ENCODE results near the gene HAND2.

HAND2 gene

DNA sequence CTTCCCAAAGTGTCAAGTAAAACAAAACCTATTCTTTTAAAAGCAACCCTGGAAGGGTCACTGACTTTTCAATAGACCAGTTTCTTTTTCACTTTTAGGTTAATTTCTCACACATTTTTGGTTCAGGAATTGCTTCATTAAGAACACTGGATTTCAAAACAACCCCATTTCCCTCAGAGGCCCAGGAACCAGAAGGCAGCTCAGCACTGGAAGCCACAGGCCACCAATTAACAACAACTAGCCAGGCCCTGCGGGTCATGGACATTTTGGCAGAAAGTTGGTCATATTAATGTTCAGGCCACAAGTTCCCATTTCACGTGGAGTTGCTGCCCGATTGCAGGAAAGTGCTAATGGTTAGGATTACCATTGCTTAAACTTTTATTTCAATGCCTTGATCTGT is 39.8 kb downstream of the HAND2 start:
- no peak for TF ChIP-seq CTCF (IDR thresholded peaks at IDR 0.05; ENCODE audit: unreplicated experiment in 3 of 3)
- Mint-ChIP-seq H3K4me1 (peaks cover 30% of the 10 kb centered on the region), H3K9me3 (no peaks in the 10 kb centered on the region), H3K4me3 (no peak overlapping the region), H3K36me3 (ENCODE audit: low read depth) (no peaks in the 10 kb centered on the region), H3K27ac (no peak overlapping the region), H3K27me3 (ENCODE audit: low read depth) (peaks cover 37% of the 10 kb centered on the region)

- no peak for TF ChIP-seq CTCF (IDR thresholded peaks at IDR 0.05; ENCODE audit: unreplicated experiment in 3 of 3)
- Mint-ChIP-seq H3K9me3 (no peaks in the 10 kb centered on the region), H3K27me3 (ENCODE audit: low read depth) (peaks cover 33% of the 10 kb centered on the region), H3K4me3 (no peak overlapping the region), H3K4me1 (peaks cover 30% of the 10 kb centered on the region), H3K27ac (no peak overlapping the region), H3K36me3 (ENCODE audit: low read depth) (no peaks in the 10 kb centered on the region)
Measured at GRCh38 chr4:173489514-173489913, 40.5 kb downstream of the HAND2 start.

GRCh38 chr4:173488656-173489055 is 41.4 kb downstream of the HAND2 start:
- H3K9me3 Mint-ChIP-seq = no peaks in the 10 kb centered on the region
- no peak for TF ChIP-seq CTCF (IDR thresholded peaks at IDR 0.05; ENCODE audit: unreplicated experiment in 3 of 3)
- H3K27ac Mint-ChIP-seq = no peak overlapping the region
- H3K36me3 Mint-ChIP-seq (ENCODE audit: low read depth) = no peaks in the 10 kb centered on the region
- H3K4me3 Mint-ChIP-seq = no peak overlapping the region
- peaks cover 24% of the 10 kb centered on the region for H3K4me1 Mint-ChIP-seq
- H3K27me3 Mint-ChIP-seq (ENCODE audit: low read depth) = peaks cover 25% of the 10 kb centered on the region

DNA sequence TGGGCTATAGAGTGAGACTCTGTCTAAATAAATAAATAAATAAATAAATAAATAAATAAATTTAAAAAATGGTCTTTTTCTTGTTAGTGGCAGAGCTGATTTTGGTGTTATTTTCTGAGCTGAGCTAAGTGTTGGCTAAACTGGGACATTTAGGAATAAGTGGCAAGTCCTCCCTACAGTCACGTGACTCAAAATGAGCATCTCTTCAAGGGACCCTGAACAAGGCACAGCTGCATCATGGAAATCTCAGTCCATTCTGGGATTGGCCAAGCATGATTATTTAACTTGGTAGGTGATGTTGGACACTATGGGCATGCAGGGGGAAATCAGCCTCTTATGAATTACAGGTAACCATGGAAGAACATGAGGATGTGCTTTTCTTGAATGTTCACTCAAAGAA is 42.0 kb downstream of the HAND2 start:
- H3K27me3 Mint-ChIP-seq (ENCODE audit: low read depth) = peaks cover 19% of the 10 kb centered on the region
- no peak overlapping the region for H3K4me3 Mint-ChIP-seq
- no peaks in the 10 kb centered on the region for H3K9me3 Mint-ChIP-seq
- H3K4me1 Mint-ChIP-seq = peaks cover 24% of the 10 kb centered on the region
- no peaks in the 10 kb centered on the region for H3K36me3 Mint-ChIP-seq (ENCODE audit: low read depth)
- H3K27ac Mint-ChIP-seq = no peak overlapping the region
- no peak for TF ChIP-seq CTCF (IDR thresholded peaks at IDR 0.05; ENCODE audit: unreplicated experiment in 3 of 3)

DNA sequence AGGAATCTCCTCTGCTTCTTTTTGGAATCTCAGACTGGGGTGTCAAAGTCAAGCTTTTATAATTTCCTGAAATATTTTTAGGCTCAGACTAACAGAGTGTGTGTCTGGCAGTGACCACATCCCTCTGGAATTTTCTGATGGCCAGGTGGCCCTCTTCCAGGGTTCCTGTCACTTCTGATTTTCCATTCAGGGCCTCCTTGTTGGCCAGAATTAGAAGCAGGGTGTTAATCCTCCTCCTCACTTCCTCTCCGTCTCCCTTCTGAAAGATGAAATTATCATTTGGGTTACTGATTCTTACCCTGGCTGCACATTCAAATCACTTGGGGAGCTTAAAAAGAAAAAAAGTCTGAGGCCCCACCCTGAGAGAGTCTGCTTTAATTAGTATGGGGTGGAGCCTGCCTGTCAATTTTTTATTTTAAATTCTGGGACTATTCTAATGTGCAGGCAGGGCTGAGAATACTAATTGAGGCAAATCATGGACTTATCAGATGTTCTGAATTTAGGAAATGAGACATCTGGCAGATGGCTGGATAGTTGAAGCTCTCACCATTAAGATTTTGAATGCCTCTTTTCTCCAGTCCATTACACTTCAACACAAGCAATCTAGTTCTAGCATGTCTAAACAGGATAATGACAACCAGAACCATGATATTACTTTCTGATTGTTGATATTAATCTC is 43.2 kb downstream of the HAND2 start:
- Mint-ChIP-seq H3K27me3 (ENCODE audit: low read depth) (peaks cover 8% of the 10 kb centered on the region), H3K27ac (peak overlapping the region in 1 of 3 experiments; percentile 49), H3K4me1 (peaks cover 24% of the 10 kb centered on the region), H3K36me3 (ENCODE audit: low read depth) (no peaks in the 10 kb centered on the region), H3K4me3 (no peak overlapping the region), H3K9me3 (no peaks in the 10 kb centered on the region)
- no peak for TF ChIP-seq CTCF (IDR thresholded peaks at IDR 0.05; ENCODE audit: unreplicated experiment in 3 of 3)

DNA sequence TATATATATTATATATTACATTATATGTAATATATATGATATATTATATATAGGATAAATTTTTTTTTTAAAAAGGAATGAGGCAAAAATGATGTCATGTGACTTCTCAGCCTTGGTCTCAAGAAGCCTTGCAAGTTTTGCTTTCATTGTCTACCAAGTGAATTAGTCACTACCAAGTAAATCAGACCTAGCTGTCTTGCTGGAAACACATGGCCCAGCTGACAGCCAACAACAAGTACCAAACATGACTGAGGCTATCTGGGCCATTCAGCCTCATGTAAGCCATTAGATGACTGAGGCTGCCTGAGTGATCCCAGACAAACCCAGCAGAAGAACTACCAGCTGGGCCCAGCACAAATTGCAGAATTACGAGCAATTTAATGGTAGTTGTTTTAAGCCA is 44.9 kb downstream of the HAND2 start:
- H3K4me1 Mint-ChIP-seq = peaks cover 13% of the 10 kb centered on the region
- no peaks in the 10 kb centered on the region for H3K9me3 Mint-ChIP-seq
- H3K36me3 Mint-ChIP-seq (ENCODE audit: low read depth) = no peaks in the 10 kb centered on the region
- no peak overlapping the region for H3K4me3 Mint-ChIP-seq
- no peak for TF ChIP-seq CTCF (IDR thresholded peaks at IDR 0.05; ENCODE audit: unreplicated experiment in 3 of 3)
- H3K27me3 Mint-ChIP-seq (ENCODE audit: low read depth) = peaks cover 3% of the 10 kb centered on the region
- H3K27ac Mint-ChIP-seq = no peak overlapping the region

All from nephron (organoid).